ENCODE data around the gene EYS.

Gene EYS

GRCh38 chr6:64238071-64238470 is 1469.0 kb downstream of the EYS start:
- DNase-seq (ENCODE audit: low read depth), result no peak

DNA sequence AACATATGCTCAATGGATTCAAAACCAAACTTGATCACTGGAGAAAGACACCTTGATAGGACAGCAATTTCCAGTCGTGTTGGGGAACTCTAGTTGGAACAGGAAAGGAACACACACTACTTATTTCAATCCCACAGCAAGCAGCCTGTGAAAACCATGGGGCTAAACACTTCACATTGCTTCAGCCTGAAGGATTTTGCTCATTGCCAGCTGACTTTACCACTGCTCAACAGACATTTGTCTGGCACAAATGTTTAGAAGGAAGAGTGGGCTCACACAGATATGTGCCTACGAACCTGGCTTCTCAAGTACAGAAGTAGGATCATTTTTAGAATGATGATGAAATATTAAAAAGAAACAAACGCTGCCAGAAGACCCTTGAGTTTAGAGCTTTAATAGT is 1473.3 kb downstream of the EYS start:
- DNase-seq (ENCODE audit: low read depth), result no peak

- no peak for DNase-seq (ENCODE audit: low read depth)
Observed at GRCh38 chr6:64231928-64232327, 1475.1 kb downstream of the EYS start.

DNA sequence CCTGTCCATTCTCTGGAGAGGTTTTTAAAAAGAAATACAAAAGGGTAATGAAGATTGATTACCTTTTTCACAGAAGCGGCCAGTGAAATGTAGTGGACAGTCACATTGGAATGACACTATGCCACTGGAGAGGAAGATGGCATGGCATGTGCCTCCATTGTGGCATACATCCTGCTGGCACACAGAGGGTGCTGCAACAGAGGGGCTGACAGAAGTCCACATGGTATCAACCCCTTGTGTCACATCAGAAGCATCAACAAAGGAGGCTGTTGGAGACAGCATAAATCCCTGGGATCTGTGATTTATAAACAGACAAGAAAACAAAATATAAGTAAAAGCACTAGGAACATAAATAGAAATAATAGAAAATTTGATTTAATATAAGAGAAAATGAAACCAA is 1476.5 kb downstream of the EYS start:
- DNase-seq (ENCODE audit: low read depth), result no peak

GRCh38 chr6:64227863-64228262 is 1479.2 kb downstream of the EYS start:
- no peak for DNase-seq (ENCODE audit: low read depth)

DNA sequence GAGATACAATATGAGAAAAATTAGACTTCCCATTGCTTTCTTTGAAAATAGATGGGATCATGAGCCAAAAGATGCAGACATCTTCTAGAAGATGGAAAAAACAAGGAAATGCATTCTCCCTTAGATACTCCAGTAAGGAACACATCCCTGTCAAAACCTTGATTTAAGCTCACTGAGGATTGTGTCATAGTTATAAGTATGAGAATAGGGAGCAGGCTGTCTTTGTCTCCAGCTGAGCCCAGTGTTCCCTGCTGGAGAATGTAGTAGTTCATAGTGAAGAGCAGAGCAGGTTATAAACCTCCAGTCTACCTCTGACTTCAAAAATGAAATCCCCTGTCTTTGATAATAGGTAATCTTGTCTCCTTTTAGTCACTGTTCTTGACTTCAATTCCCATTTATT is 1481.5 kb downstream of the EYS start:
- DNase-seq (ENCODE audit: low read depth), result no peak

- DNase-seq (ENCODE audit: low read depth), result no peak
Observed at GRCh38 chr6:64224819-64225218, 1482.2 kb downstream of the EYS start.

DNA sequence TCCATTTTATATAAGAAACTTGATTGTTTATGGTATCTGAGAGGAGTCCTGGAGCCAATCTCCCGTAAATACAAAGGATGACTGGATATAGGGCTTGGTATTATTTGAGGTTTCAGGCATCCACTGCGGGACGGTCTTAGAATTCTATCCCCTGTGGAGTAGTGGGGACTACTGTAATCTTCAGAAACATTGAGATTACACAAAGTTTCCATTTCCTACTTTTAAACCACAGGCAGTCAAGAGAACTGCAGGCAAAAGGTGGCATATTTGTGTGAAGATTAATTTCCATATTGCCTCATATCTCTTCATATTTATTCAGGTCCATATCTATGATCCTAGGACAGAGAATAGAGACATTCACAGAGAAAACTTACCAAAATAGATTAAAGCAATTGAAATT is 1485.2 kb downstream of the EYS start:
- DNase-seq (ENCODE audit: low read depth), result no peak

DNA sequence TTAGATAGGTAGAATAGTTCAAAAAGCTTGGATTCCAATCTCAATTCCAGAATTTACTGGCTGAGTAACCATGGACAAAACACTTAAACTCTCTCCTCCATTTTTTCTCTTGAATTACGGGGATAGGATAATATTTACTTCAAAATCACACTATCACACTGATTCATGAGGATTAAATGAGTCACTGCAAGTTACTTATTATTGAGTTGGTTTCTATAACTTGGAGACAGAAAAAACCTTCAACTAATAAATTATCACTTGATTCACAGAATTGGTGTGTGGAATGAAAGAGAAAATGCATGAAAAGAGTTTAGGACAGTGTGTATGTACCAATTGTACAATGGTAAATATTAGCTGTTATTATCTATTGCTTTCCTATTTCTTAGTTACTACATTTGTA is 1486.2 kb downstream of the EYS start:
- no peak for DNase-seq (ENCODE audit: low read depth)

- DNase-seq (ENCODE audit: low read depth), result peak; percentile 43
Observed at GRCh38 chr6:64217721-64218620, 1489.1 kb downstream of the EYS start.

DNA sequence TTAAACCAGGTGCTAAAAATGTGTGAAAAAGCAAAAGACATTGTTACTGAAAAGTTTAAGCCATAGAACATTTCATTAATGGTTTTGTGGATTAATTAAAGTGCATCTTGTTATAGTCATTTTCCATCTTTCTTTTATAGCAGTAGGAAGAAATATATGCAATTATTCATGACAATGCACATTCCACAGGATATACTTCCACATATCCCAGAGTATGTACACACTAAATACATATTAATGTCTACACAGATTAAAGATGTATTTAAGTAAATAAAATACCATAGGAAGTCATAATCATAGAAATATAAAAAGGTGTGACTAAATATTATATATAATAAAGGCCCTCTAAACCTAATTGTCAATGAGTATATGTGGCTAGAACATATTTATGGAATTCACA is 1492.7 kb downstream of the EYS start:
- no peak for DNase-seq (ENCODE audit: low read depth)

DNA sequence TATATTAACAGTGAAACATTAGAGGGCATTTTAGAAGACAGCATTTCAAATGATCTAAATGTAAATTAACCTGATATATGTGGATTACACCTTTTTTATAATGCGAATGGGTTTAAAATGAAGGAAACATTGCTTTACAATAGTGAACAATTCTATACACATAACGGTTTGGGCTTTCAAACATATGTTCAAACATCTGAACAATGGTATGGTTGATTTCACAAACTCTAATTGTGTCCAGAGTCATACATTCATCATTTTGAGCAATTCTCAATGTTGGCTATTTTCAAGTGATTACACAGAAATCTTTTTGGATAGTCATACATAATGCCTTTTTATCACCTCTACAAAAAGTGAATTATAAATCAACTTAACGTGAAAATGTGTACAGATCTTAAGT is 1493.3 kb downstream of the EYS start:
- DNase-seq (ENCODE audit: low read depth), result no peak

GRCh38 chr6:64197246-64197645 is 1509.8 kb downstream of the EYS start:
- no peak for DNase-seq (ENCODE audit: low read depth)

DNA sequence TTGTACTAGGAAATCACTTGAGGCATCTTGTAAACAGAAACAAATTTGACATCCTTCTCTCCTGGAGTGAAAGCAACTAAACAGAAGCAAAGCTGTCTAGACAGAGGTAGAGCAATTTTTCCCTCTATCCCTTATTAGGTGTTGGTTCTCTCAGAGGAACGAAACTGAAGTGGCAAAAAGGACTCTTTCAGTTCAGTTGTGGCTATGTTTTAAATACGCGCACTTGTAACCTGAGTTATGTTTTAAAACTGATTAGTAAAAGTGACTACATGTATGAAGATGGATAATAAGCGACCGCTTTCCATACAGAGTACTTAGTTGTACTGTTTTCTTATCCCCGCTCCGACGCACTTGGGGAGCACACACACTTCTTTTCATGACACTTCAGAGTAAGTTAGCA is 1520.4 kb downstream of the EYS start:
- DNase-seq (ENCODE audit: low read depth), result no peak

DNA sequence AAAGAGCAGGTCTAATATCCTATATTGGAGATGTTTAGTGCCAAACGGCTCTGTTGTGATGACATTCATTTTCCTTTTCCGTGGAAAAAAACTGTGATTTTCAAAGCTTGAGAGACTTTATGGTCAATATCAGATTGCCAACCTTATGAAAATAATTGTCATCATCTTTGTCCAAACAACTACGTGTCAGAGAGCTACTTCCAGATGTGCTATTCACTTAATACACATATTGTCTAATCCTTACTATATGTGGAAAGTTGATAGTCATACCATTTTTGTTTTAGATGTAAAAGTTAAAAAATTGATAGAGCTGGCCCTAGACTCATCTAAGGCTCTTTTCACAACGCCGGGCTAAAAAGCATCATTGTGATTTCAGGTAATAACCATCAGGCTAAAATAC is 1521.4 kb downstream of the EYS start:
- no peak for DNase-seq (ENCODE audit: low read depth)

- no peak for DNase-seq (ENCODE audit: low read depth)
Observed at GRCh38 chr6:64175296-64175695, 1531.7 kb downstream of the EYS start.

GRCh38 chr6:64170316-64170715 is 1536.7 kb downstream of the EYS start:
- DNase-seq (ENCODE audit: low read depth), result no peak

DNA sequence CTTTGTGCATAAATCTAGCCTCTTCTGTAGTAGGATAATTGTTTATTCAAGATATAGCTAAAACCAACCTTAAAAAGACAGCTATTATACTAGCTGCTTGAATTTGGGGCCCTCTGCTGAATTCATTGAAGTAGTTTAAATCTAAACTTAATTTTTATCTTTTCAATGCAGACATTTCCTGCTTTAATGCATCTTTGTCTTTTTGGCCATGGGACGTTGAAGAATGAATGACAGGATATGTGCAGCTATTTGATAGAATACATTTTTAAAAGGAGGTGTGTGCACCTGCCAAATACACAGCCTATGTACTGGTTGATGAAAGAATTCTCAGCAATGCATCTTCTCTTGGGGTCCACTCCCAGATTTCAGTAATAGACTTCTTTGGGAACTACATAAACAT is 1546.5 kb downstream of the EYS start:
- no peak for DNase-seq (ENCODE audit: low read depth)

DNA sequence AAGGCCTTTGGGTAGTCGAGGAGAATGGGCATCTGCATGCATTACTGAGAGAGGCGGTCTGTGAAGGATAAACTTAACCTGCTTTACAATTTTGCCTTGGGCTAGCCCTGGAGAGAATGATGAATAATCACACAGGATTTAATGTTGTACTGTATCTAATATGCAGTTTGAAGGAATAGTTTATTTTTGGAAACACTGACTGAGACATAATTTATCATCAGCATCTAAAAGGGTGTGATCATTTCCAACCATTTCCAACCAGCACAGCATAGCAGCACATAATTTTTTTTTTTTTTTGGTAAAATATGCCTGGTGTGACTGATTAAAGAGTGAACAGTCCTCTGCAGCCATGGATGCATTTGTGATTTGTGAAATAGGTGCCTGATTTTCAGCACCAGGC is 1552.0 kb downstream of the EYS start:
- no peak for DNase-seq (ENCODE audit: low read depth)

- DNase-seq (ENCODE audit: low read depth), result no peak
Observed at GRCh38 chr6:64146876-64147275, 1560.2 kb downstream of the EYS start.

- DNase-seq (ENCODE audit: low read depth), result no peak
Observed at GRCh38 chr6:64146094-64146493, 1560.9 kb downstream of the EYS start.

DNA sequence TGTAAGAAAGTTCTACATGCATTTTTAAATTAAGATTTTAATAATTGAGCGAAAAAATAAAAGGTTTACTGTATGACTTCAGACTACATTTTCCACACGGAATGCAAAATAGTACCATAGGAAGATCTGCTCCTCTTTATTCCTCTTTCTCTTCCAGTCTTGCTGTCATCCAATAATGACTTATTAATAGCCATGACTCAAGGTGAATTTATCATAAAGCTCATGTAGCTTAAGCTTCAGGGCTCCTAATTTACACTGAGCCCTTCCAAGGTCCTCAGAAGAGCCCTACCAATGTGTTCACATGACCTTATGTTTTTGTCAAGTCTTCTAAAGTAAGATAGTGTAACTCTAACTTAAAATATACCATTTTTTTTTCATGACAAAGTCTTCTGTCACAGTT is 1561.4 kb downstream of the EYS start:
- no peak for DNase-seq (ENCODE audit: low read depth)

- no peak for DNase-seq (ENCODE audit: low read depth)
Observed at GRCh38 chr6:64143101-64143500, 1563.9 kb downstream of the EYS start.

- no peak for DNase-seq (ENCODE audit: low read depth)
Observed at GRCh38 chr6:64141680-64142079, 1565.3 kb downstream of the EYS start.
